LoVo (cell line): ENCODE measurements around the gene TANGO6.
"Not testable (repeated sequence)": the region's sequence is repeated elsewhere in the genome, so short reads cannot be mapped to it uniquely, and the experiment has no call there.

Experiments used
- DNase-seq: peaks from one replicate; pipeline ENCODE4 v3.0.0-alpha.2; 2016; ENCODE audit warnings: low spot score

TANGO6 gene

DNA sequence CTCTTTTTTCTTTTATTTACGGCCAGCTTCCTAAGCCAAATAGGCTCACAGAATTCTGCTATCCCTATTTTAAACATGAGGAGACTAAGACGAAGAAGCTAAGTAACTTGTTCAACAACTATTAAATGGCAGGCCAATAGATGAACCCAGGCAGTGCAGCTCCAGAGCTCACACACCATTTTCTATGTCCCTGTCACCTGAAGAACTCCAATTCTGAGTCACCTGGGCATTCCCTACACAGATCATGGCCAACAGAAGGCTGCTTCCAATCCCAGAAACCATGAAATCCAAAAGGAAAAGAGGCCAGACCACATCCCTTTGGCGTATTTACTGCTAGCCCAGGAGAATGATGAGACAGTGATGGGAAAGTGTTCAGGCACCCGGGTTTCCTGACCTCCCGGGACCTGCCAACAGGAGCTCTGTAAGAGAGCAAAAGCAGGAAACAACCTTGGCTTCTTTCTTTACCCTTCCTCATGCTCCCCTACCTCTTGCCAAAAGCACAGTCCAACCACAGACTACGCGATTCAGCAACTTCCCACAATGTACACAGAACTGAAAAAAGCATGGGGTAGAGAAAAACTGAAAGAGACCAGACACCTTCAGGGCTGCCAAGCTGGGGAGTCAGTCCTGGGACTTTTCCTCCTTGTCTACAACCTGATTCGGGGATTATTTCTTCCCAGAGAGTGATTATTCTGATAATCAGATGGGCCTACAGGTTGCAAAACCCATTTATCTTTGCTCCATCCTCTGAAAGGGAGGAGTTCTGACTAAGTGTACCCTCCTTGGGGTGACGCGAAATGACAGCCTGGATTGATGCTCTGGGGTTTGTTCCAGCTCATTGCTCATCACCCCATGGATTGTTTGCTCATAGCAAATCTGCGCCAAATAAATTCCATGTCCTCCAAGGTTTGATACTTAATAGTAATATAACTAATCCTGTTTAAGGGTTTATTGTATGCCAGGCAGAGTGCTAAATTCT is 214.4 kb downstream of the TANGO6 start:
- no peak for DNase-seq

DNA sequence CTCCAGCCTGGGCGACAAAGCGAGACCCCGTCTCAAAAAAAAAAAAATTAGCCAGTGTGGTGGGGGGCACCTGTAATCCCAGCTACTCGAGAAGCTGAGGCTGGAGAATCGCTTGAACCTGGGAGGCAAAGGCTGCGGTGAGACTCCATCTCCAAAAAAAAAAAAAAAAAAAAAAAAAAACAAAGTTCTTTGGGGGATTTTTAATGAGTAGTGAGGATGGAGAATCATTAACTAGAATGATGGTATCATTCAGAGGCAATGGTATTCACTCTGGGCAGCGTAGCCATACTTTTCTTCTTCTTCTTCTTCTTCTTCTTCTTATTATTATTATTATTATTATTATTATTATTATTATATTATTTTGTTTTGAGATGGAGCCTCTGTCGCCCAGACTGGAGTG is 220.2 kb downstream of the TANGO6 start:
- DNase-seq: not testable (repeated sequence)

DNA sequence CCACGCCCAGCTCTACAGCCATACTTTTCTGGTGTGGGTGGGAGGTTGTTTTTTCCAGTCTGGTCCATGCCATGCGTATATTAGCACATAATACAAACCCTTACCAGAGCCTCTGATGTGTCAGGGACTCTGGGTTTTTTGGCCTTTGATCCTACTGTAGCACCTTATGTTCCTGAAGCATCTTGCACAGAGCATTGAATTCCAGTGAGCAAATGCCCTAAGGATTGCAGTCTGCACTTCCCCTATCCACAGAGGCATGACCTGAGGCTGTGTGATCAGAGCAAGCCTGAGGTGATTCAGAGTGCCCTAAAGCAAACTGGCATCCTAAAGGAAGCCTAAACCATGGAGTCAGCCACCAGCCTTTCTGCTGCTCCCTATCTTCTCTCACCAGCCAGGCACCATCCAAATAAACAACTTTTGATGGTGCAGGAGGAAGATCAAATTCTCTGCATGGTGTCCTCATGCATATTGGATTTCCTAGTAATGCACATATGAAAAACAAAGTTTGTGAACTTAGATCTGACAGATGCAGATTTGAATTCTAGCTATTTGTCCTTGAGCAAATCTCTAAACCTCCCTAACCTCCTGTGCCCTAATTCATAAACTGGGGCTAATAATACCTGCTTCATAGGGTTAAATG is 220.9 kb downstream of the TANGO6 start:
- no peak for DNase-seq

DNA sequence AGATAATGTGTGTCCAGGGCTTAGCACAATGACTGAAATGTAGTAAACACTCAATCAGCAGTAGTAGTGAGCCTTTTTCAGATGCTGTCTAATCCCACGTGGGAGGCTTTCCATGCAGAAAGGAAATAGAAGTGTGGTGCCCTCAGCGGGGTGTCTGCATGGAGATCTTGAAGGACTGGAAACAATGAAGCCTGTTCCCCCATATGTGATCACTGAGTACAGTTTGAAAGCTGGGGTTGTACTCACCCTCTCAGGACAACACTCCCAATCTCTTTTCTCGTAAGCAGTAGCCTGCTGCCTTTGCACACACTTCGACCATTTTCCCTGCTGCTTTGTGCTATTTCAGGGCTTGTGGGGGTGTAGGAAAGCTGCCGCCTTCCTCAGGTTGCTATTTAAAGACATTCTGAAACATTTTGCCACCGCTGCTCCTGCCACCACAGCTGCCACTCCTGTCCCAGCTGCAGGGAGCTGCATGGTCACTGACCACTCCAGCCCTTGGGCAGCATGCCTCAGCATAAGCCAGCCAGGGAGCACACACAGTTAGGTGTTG is 221.5 kb downstream of the TANGO6 start:
- DNase-seq: no peak

DNA sequence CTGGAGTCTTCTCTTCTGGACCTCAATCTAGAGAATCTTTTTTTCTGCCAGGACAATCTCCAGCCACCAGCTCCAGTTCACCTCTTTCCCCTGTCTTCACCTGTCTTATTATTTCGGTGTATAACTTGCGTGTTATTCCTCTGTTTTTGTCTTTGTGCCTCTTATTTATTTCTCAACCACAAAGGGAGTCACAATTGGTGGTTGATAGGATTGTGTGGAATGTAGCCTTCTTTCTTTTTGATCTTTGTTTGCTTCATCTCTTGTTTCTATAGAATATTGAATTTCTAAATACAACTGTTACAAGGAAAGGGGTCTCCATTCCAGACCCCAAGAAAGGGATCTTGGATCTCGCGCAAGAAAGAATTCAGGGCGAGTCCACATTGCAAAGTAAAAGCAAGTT is 226.2 kb downstream of the TANGO6 start:
- DNase-seq: no peak

DNA sequence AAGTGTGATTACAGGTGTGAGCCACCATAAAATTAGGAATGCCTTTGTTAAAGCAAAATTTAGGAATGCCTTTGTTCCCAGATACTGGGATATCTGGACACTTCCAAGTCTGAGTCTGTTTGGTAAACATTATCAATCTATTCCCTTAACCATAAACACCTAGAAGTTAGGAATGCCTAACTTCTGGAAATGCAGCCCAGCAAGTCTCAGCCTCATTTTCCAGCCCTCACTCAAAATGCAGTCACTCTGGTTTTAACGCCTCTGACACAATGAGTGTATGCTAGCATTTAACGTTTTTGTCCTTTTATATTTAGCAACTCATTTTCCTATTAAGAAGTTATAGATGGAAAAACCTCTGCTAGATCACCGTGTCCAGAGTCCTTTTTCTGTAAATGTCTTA is 227.7 kb downstream of the TANGO6 start:
- DNase-seq: no peak

DNA sequence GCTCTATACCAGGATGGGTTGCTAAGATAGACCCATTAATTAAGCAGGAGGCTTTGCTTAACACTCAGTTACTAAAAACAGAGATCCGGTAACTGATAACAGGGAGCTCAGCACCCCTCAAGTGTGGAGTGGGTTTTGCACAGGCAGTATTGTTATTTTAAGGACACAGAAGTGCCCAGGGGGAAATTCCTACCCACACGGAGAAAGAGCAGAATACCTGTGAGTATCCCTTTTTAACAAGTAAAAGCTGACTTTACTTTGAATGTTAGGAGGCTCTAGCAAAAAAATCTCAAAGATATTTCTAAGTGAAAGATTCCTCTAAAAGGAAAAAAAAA is 229.3 kb downstream of the TANGO6 start:
- DNase-seq: no peak

DNA sequence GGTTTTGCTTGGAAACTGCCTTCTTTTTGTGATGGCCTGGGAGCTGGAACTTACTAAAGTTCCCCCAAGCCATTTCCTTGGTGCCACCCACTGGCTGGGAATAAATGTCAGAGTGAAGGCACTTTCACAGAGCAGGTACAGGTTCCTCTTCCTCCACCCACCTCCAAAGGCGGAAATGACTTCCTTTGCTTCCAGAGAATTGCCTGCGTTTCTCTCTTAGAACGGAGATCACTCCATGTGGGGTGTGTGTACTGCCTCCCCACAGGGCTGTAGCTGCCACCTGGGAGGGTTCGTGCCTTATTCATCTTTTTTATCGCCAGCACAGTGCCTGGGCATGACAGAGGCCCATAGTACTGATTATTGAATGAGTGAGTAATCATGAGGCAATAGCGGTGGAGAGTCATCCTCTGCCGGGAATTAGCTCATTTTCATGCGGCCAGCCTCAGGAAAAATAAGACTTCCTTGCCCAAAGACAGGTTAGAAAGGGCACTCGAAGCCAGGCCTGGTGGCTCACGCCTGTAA is 229.9 kb downstream of the TANGO6 start:
- DNase-seq: peak; percentile 31

DNA sequence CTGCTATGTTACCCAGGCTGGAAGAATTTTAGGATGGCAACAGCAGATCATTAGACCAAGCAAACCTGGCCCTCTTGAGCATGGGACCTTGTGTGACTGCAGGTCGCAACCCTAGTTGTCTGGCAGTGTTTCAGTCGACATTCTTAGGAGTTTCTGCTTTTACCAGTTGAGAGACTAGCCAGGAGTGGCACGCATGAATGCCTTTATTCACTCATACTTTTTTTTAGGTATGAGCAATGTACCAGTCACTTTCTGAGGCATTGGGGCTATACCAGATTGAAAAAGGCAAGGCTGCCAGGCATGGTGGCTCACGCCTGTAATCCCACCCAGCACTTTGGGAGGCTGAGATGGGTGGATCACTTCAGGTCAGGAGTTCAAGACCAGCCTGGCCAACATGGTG is 233.9 kb downstream of the TANGO6 start:
- DNase-seq: no peak

DNA sequence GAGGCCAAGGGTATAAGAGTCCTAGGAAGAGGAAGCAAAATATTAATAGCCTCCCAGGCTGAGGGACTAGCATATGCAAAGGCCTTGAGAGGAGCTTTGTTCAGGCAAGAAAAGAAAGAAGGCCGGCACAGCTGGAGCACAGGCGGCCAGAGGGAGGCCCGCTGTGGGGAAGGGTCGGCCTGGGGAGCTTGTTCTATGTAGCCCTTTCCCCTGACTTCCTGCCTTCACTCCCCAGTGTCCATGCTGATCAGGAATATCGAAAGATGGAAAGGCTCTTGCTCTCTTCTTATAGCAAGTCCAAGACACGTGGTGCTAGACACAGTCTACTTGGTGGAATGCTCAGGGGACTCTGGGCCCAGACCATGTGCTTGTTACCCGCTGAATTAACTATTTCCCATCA is 234.7 kb downstream of the TANGO6 start:
- no peak for DNase-seq

DNA sequence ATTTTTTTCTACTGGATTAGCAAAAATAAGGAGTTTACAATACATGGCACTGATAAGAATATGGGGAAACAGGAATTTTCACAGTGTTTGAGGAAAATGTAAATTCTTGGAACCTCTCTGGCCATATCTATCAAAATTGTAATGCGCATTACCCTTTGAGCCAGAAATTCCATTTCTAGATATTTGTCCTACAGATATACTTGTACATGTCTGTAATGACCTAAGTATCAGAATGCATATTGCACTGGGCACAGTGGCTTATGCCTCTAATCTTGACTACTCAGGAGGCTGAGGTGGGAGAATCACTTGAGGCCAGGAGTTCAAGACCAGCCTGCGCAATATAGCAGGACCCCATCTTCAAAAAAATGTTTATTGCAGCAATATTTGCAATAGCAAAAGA is 236.4 kb downstream of the TANGO6 start:
- no peak for DNase-seq

DNA sequence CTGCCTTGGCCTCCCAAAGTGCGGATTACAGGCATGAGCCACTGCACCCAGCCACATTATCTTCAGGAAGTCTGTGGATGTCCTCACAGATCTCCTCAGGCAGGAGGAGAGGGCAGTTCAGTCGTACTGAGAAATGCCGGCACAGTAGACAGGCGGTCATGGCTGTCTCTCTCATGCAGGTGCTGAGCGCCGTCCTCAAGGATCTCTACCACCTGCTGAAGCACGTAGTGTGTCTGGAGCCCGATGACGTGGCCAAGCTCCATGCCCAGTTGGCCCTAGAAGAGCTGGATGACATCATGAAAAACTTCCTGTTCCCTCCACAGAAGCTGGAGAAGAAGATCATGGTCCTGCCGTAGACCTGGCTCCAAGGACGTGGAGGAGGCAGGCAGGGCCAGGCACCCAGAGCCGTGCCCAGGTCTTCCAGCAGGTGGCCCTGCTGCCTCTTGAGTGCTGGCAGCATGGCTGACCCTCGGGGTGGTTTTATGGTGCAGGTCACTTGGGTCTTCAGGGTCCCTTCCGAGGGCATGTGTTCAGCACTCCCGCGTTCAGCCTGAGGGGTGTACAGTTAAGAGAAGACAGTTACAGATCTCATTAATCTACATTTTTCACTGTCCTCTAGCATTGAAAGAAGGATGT is 240.1 kb downstream of the TANGO6 start:
- DNase-seq: no peak

DNA sequence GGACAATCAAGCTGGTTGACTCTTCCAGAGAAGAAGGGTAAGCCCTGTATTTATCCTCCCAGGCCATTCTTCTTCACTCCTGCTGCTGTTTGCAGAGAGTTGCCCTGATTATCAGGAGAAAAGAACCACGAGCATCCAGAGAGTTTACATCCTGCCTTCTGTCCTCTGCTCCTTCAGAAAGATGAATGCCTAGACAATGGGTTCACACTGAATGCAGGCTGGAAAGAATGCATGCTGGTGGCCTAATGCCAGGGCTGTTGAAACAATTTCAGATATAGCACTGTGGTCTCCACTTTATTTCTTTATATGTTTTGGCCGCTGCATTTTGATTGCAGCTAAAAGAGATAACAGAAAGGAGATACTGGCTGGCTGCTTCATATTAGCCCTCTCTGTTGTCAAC is 241.0 kb downstream of the TANGO6 start:
- DNase-seq: no peak

DNA sequence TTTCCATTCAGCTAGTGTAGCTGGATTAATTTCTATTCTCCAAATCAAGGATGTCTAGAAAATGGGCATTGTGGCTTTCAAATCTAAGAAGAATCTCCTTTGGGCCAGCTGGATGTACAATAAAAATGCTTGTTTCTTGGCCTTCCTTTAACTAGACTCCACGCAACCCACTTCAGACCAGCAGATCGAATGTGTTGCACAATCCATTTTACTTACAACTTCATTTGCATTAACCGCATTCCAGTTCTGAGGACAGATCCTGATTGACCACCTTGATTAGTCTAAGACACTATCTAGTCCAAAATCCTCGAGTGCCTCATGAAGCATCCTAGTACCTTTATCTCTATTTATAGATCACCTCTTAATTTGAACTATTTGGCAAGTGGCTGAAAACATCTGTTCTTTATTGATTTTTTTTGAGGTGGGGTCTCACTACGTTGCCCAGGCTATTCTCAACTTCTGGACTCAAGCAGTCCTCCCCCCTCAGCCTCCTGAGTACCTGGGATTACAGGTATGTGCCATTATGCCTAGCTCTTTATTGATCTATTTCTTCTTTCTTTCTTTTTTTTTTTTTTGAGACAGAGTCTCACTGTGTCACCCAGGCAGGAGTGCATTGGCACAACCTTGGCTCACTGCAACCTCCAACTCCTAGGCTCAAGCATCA is 241.8 kb downstream of the TANGO6 start:
- DNase-seq: no peak

DNA sequence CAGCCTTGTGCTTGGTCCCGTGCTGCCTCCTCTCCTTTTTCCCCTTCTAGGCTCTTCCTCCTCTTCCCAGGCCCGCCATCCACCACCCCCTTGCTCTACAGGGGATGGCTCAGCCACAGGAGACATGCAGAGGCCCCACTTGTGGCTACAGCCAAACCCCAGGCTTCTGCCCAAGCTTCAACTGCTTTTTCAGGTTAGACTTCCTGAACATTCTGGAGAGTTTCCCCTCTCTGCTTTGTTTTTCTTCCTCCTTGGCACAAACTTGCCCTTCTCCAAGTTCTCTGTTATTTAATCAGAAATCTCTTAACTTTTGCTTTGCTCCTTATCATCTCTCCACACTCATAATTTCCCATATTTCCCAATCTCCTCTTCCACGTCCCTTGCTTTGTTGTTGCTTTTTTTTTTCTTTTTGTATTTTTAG is 243.8 kb downstream of the TANGO6 start:
- DNase-seq: no peak

DNA sequence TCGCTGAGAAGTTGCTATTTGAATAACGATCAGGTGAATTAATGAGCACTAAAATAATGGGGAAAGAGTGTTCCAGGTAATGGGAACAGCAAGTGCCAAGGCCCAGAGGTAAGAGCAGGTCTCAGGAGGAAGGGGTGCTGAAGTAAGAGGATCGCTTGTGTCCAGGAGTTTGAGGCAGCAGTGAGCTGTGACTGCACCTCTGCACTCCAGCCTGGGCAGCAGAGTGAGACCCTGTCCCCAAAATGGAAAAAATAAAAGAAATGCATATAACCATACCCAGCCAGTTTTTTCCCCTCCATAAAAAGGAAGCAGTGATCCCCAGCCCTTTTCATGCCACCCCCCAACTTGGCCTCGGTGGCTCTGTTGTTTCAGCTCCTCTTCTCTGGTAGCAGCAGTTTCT is 245.4 kb downstream of the TANGO6 start:
- no peak for DNase-seq

DNA sequence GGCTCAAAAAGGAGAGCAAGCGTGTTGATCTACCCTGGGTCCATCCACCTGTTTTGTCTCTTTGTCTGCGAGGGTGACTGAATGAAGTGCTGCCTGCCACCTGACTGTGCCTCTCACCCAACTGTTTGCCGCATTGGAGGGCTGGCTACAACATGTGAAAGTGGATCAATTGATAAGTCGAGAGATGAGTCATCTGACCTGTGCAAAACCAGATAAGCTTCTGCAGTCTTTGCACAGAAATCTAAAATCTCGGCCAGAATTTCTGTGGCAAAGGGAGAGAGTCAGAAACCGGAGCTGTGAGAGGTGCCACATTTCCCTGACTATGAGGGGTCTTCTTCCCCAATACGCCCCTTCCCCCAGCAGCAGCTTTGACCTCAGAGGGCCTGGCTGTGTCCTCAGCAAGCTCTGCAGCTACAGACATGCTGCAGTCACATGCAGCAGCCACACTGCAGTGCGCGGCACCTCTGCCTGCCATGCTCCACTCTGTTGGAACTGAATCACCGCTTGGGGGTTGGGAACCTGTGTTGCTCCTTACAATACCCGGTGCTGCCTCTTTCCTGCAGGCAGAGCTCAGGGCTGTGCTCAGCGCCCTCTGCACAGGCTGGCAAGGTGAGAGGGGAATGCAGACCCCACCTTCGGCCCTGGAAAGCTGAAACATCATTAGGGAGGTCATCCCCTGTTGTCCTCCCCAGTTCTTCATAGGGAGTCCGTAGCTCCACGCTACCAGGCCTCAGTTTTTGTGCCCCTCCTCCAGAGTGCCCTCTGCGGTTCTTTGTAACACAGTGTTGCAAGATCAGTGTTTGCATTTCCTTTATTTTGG is 246.0 kb downstream of the TANGO6 start:
- DNase-seq: no peak

DNA sequence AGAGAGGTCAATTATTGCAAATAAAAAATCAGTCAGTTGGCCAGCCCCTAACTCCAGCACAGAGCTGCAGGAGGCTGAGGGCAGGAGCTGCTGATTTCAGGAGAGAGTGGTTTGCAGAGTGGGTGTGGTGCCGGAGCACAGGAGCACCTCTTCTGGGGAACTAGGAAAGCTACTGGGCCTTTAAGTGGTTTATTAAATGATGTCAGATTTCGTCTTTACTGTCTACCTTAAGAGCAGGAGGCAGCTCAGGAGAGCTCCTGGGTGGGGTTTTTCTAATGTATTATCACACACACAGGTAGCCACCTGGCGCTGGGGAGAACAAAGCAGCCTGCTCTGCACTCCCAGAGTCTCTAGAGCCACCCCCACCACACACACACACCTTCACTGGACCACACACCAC is 250.6 kb downstream of the TANGO6 start:
- no peak for DNase-seq

DNA sequence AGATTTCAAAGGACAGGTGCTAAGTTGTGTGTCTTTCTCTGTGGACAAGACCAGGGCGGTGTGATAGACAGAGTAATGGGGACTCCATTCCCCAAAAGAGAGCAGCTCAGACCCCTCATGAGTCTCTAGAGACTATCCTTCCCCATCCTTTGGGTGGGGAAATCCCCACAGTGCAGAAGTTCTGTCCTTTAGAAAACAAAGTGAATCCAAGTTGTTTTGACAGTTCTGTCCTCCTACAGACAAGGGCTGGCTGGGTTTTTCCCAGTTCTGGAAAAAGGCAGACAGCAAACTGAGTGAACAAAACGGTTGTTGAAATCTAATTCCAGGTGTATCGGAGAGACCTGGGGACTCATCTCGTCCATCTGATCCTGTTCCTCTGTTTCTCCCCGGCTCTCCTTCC is 251.2 kb downstream of the TANGO6 start:
- no peak for DNase-seq

DNA sequence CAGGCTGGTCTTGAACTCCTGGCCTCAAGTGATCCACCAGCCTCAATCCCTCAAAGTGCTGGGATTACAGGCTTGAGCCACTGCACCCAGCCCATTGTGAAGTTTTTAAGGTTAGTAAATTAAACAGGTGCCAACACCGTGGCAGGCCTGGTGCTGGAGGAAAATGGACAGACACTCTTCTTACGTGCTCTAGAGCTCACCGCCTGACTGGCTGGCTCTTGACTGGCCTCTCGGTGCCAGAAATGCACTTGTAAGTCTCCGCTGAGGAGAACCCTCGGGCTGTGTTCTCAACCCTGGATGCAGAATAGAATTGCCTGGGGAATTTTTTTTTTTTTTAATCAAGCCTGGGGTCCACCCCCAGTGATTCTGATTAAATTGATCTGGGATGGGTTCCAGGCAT is 251.9 kb downstream of the TANGO6 start:
- no peak for DNase-seq

DNA sequence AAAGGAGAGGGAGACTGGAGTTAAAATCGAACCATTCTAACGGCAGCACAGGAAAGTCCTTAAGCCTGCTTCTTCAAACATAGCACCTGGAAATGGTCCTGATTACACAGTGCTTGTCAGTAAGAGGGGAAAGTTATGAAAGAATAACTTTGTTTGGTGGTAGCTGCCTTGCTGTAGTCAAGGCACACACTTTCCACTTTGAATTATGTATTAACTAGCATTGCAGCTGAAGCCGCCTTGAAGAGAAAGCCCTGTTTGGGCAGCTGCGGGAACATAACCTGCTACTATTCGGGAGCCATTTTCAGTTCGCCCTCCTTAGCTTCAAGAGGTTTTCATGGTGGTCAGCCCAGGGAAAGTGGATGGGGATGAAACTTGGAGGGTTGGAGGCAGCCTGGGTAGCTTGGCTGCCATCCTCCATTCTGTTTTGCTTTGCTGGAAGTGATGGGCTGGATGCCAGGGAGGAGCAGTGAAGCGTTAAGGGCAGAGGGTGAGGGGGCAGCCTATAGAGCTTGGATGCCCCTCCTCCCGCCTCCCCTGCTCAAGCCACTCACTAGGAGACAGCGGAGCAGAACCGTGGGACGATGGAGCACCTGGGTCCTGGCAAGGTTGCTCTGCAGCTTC is 256.9 kb downstream of the TANGO6 start:
- DNase-seq: no peak
